Adrenal gland (tissue), 5 donors: ENCODE results near the gene VAT1.

Experiments
- POLR2A ChIP-seq, 2 donors: fragments of 450-650 bp; IDR thresholded peaks; one replicate each; pipeline ENCODE4 v1.6.1; 2017; ENCODE audit warnings: antibody characterized with exemption in 2 of 2, mild to moderate bottlenecking in 2 of 2, moderate library complexity in 1 of 2
- TF ChIP-seq, protein P1 (sequence below), 6 experiments: fragments of 450-650 bp in 4 of 6; fragments of 200-600 bp in 2 of 6; sonication (generic) in 1 of 6; IDR thresholded peaks; 1 replicate in 5 of 6; 2 replicates in 1 of 6; pipeline versions ENCODE4 v1.5.1 to v1.8.0; 2016 to 2021; ENCODE audit warnings: antibody characterized with exemption in 6 of 6, mild to moderate bottlenecking in 2 of 6, moderate library complexity in 1 of 6
- donor health status: DM: no; HTN: no; CAD: no.

- TF ChIP-seq, protein P1, sequence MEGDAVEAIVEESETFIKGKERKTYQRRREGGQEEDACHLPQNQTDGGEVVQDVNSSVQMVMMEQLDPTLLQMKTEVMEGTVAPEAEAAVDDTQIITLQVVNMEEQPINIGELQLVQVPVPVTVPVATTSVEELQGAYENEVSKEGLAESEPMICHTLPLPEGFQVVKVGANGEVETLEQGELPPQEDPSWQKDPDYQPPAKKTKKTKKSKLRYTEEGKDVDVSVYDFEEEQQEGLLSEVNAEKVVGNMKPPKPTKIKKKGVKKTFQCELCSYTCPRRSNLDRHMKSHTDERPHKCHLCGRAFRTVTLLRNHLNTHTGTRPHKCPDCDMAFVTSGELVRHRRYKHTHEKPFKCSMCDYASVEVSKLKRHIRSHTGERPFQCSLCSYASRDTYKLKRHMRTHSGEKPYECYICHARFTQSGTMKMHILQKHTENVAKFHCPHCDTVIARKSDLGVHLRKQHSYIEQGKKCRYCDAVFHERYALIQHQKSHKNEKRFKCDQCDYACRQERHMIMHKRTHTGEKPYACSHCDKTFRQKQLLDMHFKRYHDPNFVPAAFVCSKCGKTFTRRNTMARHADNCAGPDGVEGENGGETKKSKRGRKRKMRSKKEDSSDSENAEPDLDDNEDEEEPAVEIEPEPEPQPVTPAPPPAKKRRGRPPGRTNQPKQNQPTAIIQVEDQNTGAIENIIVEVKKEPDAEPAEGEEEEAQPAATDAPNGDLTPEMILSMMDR (IDR thresholded peaks at IDR 0.05) = no peak
- TF ChIP-seq POLR2A (IDR thresholded peaks at IDR 0.05) = no peak
Measured at GRCh38 chr17:43070257-43070656, 48.1 kb upstream of the VAT1 start.
